Cardiac fibroblast (primary cell): Measurements from ENCODE around the gene KRTAP5-6.

Experiments used
- DNase-seq, 2 donors: peaks; one replicate each; pipeline versions ENCODE4 v3.0.0 to v3.0.0-alpha.2; 2010; ENCODE audit warnings: low read depth in 2 of 2
- H3K4me3 ChIP-seq, 2 donors: replicated peaks in 1 of 2; 1 replicate in 1 of 2; 2 replicates in 1 of 2; pipeline ENCODE4 v1.5.1; 2011; ENCODE audit warnings: low read depth in 2 of 2, low read length in 2 of 2, mild to moderate bottlenecking in 2 of 2, moderate library complexity in 1 of 2
- TF ChIP-seq, protein P1 (sequence below): IDR thresholded peaks from one replicate; pipeline ENCODE4 v1.5.1; 2011; ENCODE audit warnings: low read depth, mild to moderate bottlenecking, low read length, inconsistent platforms

Gene KRTAP5-6

DNA sequence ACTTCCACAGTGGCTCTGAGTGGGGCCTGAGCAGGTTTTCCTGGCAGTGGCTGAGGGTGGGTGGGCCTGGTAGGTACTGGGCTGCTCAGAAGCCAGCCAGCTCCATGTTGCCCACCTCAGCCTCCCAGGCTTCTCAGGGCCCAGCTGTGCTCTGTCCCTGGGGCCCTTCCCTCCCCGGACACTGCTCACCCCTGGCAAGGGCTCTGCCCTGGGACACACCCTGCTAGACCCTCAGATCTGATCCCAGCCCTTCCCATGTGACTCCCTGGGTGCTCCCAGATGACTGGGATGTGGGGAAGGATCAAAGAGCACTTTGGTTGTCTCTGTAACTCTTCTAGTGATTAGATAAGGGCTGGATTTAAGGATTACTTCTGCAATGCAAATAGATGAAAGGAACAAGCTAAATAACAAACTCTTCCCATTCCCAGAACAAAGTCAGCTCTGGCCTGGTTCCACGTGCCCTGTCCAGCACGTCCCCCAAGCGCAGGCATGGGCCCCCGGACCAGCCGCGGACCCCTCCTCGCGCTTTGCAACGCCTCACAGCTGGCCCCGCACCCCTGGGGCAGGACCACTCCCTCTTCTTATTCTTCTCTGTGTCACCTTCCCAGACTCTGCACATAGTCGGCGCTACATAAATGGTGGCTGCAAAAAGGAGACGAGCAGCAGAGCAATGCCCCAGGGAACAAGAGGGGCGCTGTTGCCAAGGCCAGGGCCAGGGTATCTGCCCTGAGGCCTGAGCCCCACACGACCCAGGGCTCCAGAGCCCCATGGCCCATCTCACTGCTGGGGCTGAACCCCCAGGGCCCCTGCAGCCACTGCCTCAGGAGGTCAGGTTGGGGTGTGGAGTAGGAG is 5.7 kb upstream of the KRTAP5-6 start:
- no peak for DNase-seq
- H3K4me3 ChIP-seq, result no peak overlapping the region
- TF ChIP-seq, protein P1, sequence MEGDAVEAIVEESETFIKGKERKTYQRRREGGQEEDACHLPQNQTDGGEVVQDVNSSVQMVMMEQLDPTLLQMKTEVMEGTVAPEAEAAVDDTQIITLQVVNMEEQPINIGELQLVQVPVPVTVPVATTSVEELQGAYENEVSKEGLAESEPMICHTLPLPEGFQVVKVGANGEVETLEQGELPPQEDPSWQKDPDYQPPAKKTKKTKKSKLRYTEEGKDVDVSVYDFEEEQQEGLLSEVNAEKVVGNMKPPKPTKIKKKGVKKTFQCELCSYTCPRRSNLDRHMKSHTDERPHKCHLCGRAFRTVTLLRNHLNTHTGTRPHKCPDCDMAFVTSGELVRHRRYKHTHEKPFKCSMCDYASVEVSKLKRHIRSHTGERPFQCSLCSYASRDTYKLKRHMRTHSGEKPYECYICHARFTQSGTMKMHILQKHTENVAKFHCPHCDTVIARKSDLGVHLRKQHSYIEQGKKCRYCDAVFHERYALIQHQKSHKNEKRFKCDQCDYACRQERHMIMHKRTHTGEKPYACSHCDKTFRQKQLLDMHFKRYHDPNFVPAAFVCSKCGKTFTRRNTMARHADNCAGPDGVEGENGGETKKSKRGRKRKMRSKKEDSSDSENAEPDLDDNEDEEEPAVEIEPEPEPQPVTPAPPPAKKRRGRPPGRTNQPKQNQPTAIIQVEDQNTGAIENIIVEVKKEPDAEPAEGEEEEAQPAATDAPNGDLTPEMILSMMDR, result no peak

DNA sequence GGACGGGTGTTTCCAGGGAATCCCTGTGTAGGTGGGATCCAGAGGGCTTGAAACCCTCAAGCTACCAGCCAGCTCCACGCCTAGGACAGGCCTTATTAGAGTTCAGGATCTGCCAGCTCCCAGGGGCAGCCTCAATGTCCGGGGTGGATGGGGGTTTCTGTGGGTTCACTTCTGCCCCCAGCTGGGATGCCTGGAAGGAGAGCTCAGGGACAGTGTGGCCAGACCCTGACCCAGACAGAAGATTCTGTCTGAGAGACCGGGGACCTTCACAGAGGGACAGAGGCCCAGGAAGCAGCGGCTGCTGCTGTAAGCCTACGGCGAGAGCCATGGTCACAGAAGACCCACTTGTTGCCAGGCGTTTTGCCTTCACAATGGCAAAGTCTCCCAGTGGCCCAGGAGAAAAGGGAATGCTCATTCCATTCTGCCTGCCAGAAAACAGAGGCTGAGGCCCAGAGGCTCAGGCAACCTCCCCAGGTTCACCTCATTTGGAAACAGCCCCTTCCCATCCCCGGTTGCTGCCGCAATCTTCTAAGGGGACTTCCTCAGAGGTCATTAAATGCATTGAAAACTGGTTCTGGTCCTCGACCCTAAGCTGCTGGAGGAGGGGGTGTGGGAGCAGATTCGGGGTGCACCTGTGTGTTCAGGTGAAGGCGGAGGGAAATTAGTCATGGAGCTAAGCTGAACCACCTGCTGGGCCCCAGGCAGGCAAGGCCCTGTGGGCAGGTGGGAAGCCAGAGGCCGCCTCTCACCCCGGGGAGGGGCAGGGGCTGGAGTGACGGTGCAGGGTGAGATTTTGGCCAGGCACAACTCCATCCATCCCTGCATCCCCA is 4.9 kb upstream of the KRTAP5-6 start:
- no peak for DNase-seq
- no peak overlapping the region for H3K4me3 ChIP-seq
- TF ChIP-seq, protein P1, result no peak

DNA sequence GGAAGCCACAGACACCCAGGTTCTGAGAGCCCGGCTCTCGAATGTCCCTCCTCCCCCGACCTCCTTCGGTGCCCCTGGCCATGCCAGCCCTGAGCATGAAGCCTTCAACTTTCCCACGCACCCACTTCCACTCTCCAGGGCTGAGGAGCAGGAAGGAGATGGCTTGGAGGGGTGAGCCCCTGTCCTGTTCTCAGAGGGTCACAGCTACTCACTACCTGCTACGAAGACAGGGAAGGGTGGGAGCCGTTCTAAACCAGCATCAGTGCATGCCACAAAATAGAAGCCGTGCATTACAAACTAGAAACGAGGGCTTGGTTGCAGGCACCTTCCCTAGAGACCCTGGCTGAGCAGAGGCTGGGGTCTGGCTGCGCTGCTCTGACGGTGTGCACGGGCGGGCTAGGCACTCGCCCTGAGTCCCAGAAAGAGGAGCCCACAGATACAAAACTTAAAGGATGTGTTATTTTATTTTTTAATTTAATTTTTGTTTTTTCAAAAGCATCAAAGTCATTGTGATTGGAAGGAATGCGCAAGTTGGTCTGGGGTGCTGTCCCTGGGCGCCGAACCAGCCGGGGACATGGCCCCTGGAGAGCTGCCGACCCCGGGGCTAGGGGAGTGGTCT is 4.2 kb upstream of the KRTAP5-6 start:
- DNase-seq, result no peak
- H3K4me3 ChIP-seq, result no peak overlapping the region
- TF ChIP-seq, protein P1, result no peak

DNA sequence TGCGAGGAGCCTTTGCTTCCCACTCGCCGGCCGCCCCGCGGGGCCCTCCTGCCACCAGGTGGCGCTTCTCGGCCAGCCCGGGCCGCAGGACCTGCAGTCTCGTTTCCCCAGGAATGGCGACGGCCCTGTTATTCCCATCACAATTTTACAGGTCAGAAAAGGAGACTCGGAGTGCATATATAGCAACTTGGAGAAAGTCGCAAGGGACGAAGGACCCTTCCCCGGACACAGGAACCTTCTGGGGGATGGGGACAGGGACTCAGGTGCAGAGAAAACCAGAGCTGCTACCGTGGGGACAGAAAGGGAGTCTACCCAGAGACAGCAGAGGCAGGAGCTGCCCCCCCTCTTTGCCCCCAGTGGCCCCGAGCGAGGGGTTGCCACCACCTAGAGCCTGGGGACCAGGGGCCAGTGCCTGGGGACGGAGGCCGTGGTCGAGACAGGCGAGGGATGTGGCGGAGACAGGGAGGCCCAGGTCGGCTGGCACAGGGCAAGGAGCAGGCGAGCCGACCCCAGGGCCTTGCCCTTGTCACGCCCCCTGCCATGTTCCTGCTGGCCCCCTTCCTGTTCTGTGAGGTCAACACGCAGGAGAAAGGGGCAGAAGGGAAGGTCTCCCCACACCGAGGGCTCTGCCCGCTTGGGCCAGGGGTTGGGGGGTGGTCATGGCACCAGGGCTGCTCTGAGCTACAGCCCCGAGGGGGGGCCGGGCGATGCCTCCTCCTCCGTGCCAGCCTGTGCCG is 3.5 kb upstream of the KRTAP5-6 start:
- TF ChIP-seq, protein P1, result peak; percentile 94
- peak; percentile 73 to 81 for DNase-seq
- peak overlapping the region; percentile 11 to 35 for H3K4me3 ChIP-seq

DNA sequence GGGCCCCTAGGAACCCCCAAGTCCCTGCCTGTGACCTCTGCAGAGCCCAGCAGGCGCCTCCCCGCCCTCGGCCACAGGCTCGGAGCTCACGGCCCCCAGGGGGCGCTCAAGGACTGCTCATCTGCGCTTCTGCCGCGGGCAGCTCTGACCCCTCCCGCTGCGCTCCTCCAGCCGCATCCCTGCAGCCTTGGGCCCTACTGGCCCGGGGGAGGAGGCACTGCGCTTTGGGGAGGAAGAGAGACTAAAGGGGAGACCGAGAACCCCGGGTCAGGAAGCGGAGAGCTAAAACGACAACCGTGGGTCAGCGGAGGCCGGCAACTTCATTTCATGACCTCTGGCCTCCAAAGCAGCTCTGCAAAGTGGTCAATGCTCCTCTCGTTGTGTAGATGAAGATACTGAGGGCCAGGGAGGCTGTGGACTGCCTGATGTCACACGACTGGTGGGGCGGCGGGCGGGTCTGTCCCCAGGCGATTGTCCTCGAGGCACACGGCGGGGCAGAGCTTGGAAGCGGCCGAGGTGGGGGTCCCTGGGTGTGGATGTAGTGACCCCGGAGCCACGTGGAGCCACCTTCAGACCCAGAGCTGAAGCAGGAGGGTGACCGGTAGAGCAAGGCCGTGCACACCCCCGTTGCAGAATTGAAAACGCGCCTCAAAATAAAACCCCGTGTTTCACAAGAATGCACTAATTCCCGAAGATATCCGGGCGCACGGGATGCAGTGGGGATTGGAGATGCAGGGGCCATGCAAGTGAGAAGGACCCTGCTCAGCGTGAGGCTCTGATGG is 2.7 kb upstream of the KRTAP5-6 start:
- H3K4me3 ChIP-seq, result no peak overlapping the region
- DNase-seq, result peak; percentile 79 to 82
- TF ChIP-seq, protein P1, result peak; percentile 85
